COLO829 (cell line): ENCODE measurements around the gene ISM1.

Experiments used
- DNase-seq: peaks from one replicate; pipeline ENCODE4 v3.0.0; 2012; ENCODE audit warnings: low spot score

The ISM1 gene

DNA sequence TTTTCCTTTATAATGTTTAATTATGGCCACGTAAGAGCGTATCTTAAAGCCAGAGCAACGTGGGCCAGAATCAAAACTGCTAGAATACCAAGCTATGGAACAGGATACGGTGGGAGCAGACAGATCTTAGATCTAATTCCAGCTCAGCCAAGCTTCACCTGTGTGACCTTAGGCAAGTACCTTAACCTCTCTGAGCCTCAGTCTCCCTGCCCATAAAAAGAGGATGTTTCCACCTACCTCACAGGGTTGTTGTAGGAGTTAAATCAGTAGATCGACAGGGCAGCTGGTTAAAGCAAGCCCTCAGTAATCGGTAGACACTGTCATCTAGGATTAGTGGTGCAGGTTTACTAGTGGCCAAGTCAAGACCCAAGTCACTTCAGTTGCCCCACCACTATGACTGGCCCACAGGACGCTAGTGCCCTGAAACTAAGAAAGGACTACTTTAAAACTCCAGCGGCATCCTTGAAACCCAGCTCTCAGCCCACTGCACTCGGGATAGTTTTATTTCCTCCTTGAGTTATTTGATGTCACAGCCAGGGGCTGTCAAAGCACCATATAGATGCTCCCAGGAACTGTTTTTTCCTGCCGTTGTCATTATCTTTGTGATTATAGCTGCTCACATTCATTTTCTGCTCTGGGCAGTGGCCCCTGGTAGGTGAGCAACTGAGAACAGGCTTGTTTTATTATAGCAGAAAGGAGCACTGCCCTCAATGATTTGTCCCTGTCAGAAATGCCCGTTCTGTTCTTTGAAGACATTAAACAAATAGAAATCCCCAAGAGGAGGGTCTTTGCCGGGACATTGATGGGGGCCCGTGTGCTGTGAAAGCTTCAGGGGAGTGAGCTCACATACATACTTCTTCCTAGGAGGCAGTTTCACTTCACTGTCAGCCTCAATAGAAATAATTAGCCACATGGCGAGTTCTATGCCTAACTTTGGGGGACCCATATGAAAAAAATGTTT, 63.1 kb downstream of the ISM1 start:
- DNase-seq = no peak

DNA sequence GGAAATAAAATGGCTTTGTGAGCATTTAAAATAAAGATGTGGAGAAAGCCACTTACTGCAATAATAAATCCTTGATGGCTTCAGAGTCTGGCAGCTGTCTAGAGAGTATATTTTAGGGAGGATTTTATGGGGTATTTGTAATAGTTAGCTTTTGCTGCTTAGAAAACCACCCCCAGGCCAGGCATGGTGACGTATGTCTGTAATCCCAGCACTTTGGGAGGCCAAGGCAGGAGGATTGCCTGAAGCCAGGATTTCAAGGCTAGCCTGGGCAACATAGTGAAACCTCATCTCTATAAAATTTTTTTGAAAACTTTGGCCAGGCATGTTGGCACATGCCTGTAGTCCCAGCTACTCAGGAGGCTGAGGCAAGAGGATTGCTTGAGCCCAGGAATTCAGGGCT, 63.8 kb downstream of the ISM1 start:
- no peak for DNase-seq

- no peak for DNase-seq
Observed at GRCh38 chr20:13285408-13285807, 64.3 kb downstream of the ISM1 start.

- no peak for DNase-seq
Observed at GRCh38 chr20:13286052-13286451, 65.0 kb downstream of the ISM1 start.

- DNase-seq = no peak
Observed at GRCh38 chr20:13286607-13287006, 65.5 kb downstream of the ISM1 start.

DNA sequence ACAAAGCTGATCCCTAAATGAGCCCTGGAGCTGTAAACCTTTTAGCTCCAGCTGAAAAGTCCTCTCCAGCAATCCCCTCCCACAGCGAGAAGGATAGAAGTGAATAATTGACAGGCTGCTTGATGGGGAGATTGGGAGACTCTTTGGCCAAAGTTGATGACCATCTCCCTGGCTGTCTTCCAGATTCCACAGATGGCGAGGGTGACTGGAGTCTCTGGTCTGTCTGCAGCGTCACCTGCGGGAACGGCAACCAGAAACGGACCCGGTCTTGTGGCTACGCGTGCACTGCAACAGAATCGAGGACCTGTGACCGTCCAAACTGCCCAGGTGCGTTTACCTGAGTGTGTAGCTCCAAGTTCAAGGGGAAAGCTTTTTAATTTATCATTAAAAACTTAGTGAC, 67.3 kb downstream of the ISM1 start:
- DNase-seq = no peak

DNA sequence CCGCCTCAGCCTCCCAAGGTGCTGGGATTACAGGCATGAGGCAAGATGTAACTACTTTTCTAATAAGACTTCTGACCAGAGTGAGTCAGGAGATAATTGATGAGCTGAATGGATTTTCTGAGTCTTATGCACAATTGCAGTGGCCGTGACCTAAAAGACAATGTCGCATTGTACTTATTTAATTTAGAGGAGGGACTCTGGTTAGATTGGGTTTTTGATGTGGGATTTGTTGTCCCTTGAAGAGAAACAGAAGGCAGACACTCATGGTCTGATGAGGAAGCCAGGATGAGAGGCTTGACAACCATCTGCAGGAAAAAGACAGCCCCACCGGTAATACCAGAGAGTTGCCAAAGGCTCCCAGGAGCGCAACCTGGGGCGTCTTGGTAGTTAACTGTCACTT, 68.0 kb downstream of the ISM1 start:
- no peak for DNase-seq

DNA sequence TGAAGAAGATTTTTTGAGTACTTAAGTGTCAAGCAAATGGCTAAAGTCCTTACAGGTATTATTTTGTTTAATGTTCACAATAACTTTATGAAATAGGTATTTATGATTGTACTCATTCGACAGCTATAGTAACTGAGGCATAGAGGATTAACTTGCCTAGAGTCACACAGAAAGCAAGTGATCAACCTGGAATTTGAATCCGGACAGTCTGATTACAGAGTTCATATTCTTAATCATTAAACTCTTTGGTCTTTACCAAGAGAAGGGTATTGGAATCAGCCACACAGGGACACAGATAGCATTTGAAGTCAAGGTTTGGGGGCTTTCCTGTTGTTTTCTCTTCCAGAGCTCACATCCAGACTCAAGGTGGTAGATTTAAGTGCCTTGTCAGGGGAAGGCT, 69.7 kb downstream of the ISM1 start:
- DNase-seq = no peak

GRCh38 chr20:13291157-13291556, 70.1 kb downstream of the ISM1 start:
- no peak for DNase-seq

DNA sequence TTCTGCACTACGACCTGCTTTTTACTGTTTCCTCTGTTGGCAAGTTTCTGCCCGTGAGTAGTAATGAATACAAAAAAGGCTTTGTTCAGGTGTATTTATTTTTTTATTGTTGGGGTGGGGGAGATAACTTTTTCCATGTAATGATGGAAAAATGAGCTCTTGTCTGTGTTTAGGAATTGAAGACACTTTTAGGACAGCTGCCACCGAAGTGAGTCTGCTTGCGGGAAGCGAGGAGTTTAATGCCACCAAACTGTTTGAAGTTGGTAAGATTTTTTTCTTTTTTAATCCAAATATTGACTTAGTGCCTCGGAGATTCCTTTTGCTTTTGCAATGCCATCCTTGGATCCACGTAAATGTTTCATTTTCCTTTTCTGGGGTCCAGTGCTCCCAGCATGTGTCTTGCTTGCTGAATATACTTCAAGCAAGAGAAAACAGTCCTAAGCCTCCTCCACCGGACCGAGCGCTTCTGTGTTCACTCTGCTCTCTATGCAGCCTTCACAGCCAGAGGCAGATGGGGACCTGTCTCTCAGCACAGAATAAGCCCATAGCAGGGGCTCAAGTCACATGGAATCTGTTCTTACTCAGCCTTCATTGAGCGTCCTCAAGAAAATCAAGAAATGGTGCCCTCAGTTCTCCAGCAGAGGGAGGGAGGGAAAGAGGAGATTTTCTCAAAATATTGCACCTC, 71.3 kb downstream of the ISM1 start:
- no peak for DNase-seq

- DNase-seq = no peak
Observed at GRCh38 chr20:13294522-13294921, 73.4 kb downstream of the ISM1 start.

DNA sequence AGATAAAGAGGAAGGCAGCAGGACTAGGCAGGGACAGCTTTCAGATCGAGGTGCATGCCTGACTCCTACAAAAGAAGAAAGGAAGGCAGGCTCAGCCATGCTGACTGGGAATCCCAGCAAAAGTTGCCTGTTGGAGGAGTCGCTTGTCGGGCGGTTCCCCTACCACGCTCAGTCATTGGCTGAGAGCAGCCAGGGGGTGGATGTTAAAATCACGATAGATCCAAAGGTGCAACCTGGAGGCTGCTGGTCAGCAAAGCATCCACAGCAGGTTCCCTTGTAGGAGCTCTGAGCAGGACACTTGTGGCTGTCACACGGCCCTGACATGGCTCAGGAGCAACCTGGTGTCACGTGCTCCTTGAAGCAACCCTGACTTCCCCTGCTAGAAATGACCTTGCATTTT, 74.6 kb downstream of the ISM1 start:
- DNase-seq = no peak

DNA sequence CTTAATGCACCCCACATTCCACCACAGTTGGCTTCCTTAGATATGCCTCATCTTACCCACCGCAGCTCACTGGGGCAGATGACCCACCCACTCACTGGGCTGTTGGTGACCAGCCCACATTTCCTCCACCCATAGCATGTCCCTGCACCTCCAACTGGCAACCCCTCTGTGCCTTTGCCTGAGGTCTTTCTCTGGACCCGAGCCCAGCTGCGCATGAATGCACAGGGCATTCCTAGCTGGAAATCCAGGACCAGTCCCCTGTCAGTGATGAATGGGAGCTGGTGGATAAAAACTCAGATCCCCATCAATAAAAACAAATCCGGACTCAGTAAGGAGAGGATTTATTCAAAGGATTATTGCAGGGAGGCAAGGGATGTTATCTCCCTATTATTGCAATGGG, 75.0 kb downstream of the ISM1 start:
- no peak for DNase-seq

GRCh38 chr20:13297147-13297899, 76.2 kb downstream of the ISM1 start:
- no peak for DNase-seq

DNA sequence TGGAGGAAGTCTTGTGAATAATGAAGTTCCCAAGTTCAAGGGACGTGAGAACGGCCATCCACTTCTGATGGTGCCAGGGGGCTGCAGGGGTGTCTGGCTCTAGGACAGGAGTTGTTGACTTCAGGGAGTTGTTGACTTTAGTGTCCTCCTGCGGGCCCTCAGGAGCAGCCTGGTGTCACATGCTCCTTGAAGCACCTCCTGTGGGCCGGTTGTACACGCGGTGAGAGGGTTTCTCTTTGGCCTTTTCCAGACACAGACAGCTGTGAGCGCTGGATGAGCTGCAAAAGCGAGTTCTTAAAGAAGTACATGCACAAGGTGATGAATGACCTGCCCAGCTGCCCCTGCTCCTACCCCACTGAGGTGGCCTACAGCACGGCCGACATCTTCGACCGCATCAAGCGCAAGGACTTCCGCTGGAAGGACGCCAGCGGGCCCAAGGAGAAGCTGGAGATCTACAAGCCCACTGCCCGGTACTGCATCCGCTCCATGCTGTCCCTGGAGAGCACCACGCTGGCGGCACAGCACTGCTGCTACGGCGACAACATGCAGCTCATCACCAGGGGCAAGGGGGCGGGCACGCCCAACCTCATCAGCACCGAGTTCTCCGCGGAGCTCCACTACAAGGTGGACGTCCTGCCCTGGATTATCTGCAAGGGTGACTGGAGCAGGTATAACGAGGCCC, 77.8 kb downstream of the ISM1 start:
- DNase-seq = no peak

- DNase-seq = no peak
Observed at GRCh38 chr20:13299401-13299800, 78.3 kb downstream of the ISM1 start.

DNA sequence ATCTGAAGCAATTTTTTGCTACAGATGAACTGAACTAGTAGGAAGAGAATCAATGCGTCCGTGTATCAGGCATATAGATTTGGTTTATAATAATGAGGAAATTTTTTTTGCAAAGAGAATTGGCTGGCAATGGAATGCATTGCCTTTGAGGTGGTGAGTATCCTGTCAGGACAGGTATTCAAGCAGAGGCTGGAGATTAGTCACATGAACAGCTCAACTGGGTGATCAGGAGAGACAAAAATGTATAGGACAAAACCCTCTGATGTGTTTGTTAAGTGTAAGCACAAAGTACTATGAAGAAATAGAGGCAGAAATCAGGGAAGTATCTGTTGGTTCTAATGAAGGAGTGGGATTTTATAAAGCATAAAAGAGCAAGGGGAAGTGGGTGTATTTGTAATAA, 80.5 kb downstream of the ISM1 start:
- no peak for DNase-seq

- peak; percentile 59 for DNase-seq
Observed at GRCh38 chr20:13302647-13303450, 81.8 kb downstream of the ISM1 start.

DNA sequence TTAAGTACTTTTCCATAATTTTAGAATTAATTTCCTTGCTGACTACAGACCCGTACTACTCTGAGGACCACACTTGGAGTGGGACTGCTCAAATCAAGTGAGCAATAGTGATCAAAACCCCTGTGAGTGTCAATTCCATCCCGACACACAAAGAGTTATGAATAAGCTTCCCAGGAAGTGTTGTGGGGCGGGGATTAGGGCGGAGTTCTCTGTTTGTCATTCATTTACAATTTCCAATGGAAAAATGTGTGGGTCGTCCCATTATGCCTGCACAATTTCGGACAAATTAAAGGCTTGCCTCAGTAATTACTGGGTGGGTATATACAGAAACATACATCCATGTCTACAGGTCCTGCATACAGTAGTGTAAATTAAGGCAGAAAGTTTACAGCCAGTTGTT, 84.2 kb downstream of the ISM1 start:
- no peak for DNase-seq

DNA sequence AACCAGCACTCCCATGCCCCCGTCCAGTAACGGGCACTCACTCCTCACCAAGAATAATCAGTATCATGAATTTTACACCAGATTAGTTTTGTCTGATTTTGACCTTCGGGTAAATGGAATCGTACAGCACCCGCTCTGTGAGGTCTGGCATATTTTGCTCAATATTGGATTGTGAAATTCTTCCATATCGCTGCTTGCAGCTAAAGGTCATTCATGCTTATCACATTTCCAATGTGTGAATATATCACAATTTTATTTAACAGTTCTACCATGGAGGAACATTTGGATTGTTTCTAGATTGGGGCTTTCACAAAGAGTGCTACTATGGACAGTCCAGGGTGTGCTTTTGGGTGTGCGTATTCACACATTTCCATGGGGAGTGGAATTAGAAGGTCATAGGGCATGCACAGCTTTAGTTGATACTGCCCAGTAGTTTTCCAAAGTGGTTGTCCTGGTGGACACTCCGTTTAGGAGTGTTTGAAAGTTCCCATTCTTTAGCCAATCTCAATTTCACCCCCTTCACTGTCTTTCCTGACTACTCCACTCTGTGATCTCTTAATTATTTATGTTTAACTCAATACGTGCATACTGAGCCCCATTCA, 86.6 kb downstream of the ISM1 start:
- DNase-seq = no peak

DNA sequence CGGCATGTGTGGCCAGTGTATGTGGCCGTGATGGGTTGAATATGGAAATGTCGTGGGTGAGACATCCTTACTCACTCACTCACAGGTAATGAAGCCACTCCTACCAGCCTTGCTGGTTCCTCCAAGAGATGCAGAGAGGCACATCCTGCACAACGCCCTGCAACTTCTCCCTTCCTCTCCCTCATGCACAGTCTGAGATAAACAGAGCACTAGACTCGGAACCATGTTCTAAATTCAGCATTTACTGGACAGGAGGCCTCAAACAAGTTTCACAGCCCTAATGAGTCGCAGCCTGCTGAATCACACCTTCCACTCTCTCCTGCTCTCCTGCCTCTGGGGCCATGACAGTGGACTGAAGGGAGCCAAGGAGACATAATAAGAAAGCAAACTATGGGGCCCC, 91.2 kb downstream of the ISM1 start:
- DNase-seq = no peak
